Activated CD4-positive, alpha-beta T cell treated with anti-CD3 and anti-CD28 coated beads, Interleukin-2, amount 50 U/mL, for 16 hours (primary cell): ENCODE data around the gene PQBP1.
A peak's percentile ranks its signal among the peaks of the same experiment; 100 is the strongest.
"Not testable (repeated sequence)": the region's sequence is repeated elsewhere in the genome, so short reads cannot be mapped to it uniquely, and the experiment has no call there.

Source experiments
- DNase-seq: peaks from one replicate; pipeline ENCODE4 v3.0.0-alpha.2; 2020

The PQBP1 gene

DNA sequence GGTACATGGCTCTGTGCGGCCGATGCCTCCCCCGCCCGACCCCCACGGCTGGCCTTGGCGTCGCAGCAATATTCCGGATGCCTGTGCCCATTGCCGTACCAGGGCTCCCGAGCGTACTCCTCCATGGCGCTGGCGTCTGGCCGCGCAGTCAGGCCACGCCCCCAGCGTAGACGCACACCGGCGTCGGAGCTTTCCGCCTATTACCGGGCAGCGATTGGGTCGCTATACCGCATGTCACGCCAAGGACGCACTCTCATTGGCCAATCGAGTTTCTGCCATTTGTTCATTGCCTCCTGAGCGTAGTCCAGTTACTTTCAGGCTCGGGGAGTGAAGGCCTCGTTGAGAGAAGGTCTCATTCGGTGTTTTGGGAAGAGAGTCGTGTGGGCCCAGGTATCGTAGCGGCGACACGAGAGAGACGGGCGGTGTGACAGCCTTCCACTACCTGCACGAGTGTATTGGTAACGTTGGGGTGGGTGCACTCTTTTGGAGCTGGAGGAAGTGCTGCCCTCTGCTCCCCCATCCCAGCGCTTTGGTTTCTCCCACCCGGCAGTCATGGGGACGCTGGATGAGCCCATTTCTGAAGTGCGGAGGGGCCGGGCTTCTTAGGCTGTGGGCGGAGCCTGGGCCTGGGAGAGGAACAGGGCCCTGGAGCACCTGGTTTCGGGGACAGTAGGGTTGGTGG is at the start of gene PQBP1, which contains the start of gene TIMM17B:
Gene PQBP1, plus strand, starts transcription at position 306 of the 682 bp plus-strand sequence. CDS start 580 bp downstream, outside the sequence.
Gene TIMM17B, minus strand, starts transcription at position 144 of the 682 bp plus-strand sequence. Its CDS starts 19 bp downstream, at position 125.
- DNase-seq: peak; percentile 93

GRCh38 chrX:48848847-48849246 is 48.9 kb upstream of the PQBP1 start:
- DNase-seq: no peak

- DNase-seq: no peak
These were observed 44.9 kb upstream of the PQBP1 start for GRCh38 chrX:48852857-48853256.

DNA sequence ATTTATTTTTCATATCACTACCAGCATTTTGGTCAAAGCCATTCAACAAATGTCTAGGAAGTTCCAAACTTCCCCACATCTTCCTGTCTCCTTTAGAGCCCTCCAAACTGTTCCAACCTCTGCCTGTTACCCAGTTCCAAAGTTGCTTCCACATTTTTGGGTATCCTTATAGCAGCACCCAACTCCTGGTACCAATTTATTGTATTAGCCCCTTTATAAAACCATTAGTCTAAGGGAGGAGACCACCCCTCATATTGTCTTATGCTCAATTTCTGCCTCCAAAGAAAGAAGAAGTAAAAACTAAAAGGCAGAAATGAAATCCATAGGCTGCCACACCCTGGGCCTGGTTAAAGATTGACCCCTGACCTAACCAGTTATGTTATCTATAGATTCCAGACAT is 44.2 kb upstream of the PQBP1 start:
- DNase-seq: not testable (repeated sequence)

GRCh38 chrX:48854121-48854804 is 43.5 kb upstream of the PQBP1 start:
- not testable (repeated sequence) for DNase-seq

GRCh38 chrX:48854898-48855297 is 42.8 kb upstream of the PQBP1 start:
- DNase-seq: no peak

GRCh38 chrX:48864210-48864609 is 33.5 kb upstream of the PQBP1 start:
- DNase-seq: no peak

GRCh38 chrX:48872017-48872416 is 25.7 kb upstream of the PQBP1 start:
- DNase-seq: not testable (repeated sequence)

- not testable (repeated sequence) for DNase-seq
These were observed 20.8 kb upstream of the PQBP1 start for GRCh38 chrX:48876944-48877343.

GRCh38 chrX:48883729-48884128 is 14.0 kb upstream of the PQBP1 start:
- DNase-seq: no peak

GRCh38 chrX:48886586-48886985 is 11.1 kb upstream of the PQBP1 start:
- not testable (repeated sequence) for DNase-seq

DNA sequence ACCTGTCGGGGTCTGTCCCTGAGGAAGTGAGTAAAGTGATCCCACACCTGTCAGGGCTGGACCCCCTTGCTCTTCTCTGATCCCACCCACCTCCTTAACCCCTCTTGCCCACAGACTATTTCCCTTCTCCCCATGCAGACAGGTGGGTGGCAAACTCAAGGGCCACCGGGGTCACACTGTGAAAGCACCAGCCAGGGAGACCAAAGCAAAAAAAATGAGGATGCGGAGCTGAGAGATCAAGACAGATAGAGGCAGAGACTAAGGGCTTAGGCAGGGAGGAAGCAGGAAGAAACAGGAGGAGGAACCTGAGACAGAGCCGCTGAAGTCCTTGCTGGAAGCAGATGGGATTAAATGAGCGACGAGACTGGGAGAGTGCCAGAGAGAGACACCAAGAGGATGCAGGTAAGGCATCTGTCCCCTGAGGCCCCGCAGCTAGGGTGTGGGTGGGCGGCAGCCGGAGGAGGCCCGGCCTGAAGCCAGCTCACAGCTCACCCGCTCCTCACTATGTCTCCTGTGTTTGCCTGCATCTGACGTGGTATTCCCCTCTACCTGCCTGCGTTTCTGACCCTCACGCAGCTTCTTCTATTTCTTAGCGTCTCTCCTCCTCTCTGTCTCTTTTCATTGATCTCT is 7.3 kb upstream of the PQBP1 start:
- no peak for DNase-seq

DNA sequence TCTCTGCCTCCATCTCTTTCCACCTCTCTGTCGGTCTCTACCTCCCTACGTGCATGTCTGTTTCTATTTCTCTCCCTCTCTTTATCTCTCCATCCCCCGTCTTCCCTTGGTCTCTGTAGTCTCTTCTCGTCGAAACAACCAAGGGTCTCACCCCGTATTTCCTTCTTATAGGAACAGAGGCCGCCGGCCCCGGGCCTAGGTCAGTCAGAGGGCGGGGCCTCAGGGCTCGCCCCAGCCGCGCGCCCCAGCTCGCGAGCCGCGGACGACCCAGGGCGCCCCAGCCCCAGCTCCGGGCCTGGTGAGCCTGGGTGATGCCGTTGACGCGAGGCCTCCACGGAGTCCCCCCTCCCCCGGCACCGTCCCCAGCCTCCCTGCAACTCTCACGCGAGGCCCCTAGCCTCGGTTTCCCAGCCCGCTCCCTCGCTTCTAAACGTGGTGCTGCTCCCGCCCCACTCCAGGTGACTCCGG is 6.8 kb upstream of the PQBP1 start:
- DNase-seq: no peak

GRCh38 chrX:48891402-48892288 is 6.1 kb upstream of the PQBP1 start:
- peak; percentile 75 for DNase-seq

DNA sequence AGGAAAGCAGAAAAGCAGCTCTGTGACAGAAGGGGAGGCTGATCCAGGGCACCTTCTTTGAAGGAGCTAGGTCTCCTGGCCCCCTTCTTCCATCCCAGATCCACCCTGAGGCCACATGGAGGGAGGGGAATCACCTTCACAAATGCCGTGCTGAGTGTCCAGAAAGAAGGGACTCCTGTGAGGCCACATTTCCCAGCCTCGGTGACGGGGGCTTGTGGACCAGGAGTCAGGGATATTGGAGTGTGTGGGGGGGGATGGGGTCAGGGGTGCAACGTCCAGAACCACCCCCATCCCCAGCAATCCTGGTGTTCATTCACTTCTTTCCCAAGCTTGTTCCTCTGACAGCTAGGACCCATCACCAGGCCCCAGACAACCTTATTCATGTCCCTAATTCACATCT is 4.8 kb upstream of the PQBP1 start:
- no peak for DNase-seq

GRCh38 chrX:48893556-48894348 is 4.0 kb upstream of the PQBP1 start:
- no peak for DNase-seq

DNA sequence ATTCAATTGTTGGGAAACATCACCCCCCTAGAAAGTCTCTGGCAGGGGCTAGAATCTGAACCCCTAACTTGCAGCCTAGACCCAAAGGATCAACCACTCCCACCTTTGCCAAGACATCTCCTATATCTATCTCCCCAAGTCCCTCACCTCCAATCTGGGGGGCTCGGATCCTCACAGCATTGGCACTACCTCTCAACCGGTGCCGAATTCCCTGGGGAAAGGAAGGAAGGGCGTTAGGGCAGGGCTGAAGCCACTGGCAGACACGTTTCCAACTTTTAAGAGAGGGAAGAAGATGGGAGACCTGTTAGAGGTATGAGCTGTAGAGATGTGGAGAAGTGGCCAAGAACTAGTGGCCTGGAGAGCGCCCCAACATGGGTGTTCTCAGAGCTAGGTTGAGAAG is 2.8 kb upstream of the PQBP1 start:
- DNase-seq: no peak

DNA sequence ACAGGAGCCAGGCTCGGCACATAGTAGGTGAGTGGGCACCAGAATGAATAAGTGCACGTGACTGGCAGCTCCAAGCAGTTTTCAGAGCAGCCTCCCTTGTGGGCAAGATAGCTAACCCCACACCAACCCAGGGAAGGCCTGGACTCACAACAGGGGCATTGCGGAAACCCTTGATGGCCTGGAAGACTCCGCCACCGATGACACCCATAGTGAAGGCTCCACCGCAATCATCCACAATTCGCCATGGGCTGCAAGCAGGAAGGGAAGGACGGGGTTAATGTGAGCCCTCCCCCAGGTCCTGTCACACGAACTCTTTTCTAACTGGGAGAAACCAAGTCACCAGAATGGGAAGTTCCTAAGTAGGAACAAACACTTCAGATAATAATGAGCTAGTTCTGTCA is 1.1 kb upstream of the PQBP1 start:
- no peak for DNase-seq

GRCh38 chrX:48897157-48897624 is 539 bp upstream of the PQBP1 start:
- DNase-seq: peak; percentile 60

DNA sequence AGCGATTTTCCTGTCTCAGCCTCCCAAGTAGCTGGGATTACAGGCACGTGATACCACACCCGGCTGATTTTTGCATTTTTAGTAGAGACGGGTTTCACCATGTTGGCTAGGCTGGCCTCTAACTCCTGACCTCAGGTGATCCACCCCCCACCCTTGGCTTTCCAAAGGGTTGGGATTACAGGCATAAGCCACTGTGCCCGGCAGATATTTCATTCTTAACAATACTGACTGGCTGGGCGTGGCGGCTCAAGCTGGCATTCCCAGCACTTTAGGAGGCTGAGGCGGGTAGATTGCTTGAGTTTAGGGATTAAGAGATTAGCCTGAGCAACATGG is 1.3 kb downstream of the PQBP1 start:
- no peak for DNase-seq

DNA sequence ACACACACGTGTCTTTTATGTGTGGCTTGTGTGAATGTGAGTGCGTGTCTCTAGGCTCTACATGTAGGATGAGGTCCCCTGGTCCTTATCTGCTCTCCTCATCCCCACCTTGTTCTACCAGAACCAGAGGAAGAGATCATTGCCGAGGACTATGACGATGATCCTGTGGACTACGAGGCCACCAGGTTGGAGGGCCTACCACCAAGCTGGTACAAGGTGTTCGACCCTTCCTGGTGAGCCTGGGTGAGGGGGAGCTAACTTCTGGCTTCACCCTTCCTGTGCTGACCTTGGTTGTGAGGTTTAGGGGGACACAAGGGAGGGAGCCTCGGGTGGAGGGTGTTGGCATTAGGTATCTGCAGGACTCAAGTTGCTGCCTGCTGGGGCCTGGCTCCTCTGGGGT is 3.3 kb downstream of the PQBP1 start:
- no peak for DNase-seq

DNA sequence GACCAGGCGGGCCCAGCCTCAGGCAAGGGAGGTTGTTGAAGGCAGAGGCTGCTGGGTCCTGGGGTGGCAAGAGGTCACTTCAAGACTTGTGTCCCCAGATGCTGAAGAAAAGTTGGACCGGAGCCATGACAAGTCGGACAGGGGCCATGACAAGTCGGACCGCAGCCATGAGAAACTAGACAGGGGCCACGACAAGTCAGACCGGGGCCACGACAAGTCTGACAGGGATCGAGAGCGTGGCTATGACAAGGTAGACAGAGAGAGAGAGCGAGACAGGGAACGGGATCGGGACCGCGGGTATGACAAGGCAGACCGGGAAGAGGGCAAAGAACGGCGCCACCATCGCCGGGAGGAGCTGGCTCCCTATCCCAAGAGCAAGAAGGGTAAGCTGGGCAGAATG is 4.4 kb downstream of the PQBP1 start:
- no peak for DNase-seq
